Measurements from ENCODE around the gene FMC1. TPM values are rescaled to one million over a fixed set of nuclear protein-coding genes. Genes with fewer than 3 reads are reported as not detected.

Gene FMC1, protein sequence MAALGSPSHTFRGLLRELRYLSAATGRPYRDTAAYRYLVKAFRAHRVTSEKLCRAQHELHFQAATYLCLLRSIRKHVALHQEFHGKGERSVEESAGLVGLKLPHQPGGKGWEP
- 8.4 and 9.6 TPM in 2 replicates for total RNA-seq (ENCODE audit: low replicate concordance)

DNA sequence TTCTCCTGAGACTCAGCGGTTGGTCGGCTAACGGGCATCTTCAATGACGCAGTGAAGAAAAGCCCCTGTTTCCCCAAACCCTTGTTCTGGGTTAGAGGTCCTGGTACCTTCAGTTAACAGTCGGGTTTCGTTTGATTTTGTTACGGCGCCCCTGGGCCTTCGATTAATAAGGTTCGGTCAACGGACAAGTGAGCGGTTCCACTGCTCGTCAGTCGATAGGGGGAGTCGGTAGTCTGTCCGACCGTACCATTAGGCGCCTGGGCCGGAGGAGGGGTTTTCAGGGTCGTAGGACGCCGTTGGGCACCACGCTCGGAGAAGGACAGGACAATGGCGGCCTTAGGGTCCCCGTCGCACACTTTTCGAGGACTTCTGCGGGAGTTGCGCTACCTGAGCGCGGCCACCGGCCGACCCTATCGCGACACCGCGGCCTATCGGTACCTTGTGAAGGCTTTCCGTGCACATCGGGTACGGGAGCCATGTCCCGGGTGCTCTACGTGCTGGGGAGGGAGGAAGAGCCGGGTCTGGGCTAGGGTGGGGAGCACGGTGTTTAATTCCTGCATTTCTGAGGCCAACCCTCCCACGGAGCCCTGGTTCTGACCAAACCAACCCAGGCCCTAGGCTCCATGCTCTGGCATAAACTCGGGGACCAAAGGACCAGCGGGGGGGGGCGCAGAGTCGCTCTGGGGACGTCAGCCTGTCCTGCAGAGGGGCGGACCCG lies at the start of gene FMC1:
TSS of gene FMC1 (plus strand) at position 280 of the 718 bp plus-strand sequence. CDS start at position 328, 48 bp downstream.
- peak; percentile 96 for DNase-seq (ENCODE audit: low read depth)
- H3K4me3 ChIP-seq (ENCODE audit: low read depth, low read length), result peak within 1 kb of the TSS; percentile 95
- TF ChIP-seq, protein P1, sequence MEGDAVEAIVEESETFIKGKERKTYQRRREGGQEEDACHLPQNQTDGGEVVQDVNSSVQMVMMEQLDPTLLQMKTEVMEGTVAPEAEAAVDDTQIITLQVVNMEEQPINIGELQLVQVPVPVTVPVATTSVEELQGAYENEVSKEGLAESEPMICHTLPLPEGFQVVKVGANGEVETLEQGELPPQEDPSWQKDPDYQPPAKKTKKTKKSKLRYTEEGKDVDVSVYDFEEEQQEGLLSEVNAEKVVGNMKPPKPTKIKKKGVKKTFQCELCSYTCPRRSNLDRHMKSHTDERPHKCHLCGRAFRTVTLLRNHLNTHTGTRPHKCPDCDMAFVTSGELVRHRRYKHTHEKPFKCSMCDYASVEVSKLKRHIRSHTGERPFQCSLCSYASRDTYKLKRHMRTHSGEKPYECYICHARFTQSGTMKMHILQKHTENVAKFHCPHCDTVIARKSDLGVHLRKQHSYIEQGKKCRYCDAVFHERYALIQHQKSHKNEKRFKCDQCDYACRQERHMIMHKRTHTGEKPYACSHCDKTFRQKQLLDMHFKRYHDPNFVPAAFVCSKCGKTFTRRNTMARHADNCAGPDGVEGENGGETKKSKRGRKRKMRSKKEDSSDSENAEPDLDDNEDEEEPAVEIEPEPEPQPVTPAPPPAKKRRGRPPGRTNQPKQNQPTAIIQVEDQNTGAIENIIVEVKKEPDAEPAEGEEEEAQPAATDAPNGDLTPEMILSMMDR (IDR thresholded peaks at IDR 0.05; ENCODE audit: insufficient read depth, low read length), result peak; percentile 29

DNA sequence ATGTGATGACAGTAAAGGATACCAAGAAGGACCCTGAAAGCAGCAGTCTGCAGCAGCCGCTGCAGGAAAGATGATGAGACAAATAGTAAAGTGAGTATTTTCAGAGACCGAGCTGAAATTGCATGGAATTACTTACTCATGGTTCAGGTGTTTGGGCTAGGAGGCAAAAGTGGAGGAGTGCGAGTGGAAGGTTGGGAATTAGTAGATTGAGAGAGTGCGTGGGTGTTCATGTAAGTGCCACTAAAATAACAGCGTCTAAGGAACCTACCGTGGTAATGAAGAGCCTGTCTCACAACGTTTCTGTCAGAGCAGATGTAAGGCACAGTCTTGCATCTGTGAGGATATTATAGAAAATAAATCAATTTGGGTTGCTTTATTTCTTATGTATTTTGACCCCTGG lies 48.3 kb upstream of the FMC1 start:
- TF ChIP-seq, protein P1 (IDR thresholded peaks at IDR 0.05; ENCODE audit: insufficient read depth, low read length), result no peak
- H3K4me3 ChIP-seq (ENCODE audit: low read depth, low read length), result no peak overlapping the region
- DNase-seq (ENCODE audit: low read depth), result no peak

DNA sequence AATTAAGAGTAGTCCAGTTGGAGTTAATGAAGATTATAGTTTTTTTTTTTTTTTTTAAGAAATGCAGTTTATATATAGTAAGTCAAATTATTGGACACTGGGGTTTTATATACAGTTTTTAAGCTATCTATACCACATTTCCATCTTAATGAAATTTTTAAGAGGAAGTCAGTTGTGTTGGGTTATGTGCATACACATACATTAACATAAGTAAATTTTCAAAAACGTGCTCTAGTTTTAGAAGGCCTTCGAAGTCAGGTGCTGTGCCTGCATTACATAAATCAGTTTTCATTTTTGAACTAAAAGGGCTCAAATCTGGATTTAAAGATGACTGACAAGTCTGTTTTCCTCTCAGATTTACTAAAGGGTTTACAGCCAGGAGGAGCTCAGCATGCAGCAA lies 47.6 kb upstream of the FMC1 start:
- no peak for DNase-seq (ENCODE audit: low read depth)
- TF ChIP-seq, protein P1 (IDR thresholded peaks at IDR 0.05; ENCODE audit: insufficient read depth, low read length), result no peak
- H3K4me3 ChIP-seq (ENCODE audit: low read depth, low read length), result no peak overlapping the region

DNA sequence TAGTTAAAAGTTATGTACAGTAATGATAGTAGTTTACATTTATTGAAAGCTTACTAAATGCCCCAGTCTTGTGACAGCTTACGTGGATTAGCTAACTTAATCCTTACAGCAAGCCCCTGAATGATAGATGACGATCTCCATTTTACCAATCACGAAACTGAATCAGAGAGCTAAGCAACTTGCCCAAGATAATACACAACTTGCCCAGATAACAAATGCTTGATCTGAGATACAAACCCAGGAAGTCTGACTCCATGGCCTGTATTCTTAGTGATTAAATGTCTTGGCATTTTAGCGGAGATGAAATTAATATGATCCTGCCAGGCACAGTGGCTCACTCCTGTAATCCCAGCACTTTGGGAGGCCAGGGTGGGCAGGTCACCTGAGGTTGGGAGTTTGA lies 46.9 kb upstream of the FMC1 start:
- no peak for DNase-seq (ENCODE audit: low read depth)
- H3K4me3 ChIP-seq (ENCODE audit: low read depth, low read length), result no peak overlapping the region
- TF ChIP-seq, protein P1 (IDR thresholded peaks at IDR 0.05; ENCODE audit: insufficient read depth, low read length), result no peak

DNA sequence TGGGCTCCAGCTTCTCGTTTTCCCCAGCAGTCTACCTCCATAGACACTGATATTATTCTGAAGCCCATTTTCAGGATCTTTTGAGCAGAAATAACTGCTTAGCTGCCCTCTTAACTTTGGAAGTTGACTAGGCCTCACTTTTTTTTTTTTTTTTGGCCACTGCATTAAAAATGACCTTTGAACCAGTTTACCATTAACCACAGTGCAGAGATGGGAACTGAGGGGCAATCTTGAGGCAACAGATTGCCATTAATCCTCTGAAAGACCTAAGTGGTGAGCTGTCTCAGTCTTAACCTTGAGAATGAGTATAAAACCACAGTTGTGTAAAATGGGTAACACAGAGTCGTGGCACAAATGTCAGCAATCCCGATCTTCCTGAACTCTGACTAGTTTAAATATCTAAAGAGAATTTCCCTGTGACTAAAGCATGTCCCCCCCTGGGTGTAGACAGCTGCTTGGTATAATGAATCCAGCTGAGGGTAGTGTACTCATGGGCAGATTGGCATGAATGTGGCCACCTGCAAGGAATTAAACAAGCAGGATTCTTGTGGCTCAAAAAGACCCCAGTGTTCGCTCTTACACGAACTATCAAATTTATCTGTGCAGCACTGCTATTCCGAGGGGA lies 46.1 kb upstream of the FMC1 start:
- TF ChIP-seq, protein P1 (IDR thresholded peaks at IDR 0.05; ENCODE audit: insufficient read depth, low read length), result no peak
- no peak overlapping the region for H3K4me3 ChIP-seq (ENCODE audit: low read depth, low read length)
- DNase-seq (ENCODE audit: low read depth), result no peak

DNA sequence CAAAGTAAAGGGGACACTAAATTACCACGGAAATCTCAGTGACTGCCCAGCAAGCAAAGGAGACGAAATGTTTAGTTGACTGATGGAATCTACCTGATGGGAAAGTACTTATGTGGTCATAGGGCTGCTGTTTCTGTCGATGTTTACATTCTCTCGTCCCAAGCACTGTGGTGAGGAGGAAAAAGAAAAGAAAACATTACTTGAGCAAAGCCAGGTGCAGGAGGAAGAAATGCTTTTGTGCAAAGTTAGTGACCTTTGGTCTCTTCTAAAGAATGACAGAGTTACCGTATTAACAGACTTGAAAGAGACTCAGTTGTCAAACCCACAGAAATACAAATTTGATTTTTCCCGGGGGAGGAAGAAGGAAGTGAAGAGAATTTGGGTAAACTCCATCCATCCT lies 43.3 kb upstream of the FMC1 start:
- H3K4me3 ChIP-seq (ENCODE audit: low read depth, low read length), result no peak overlapping the region
- no peak for DNase-seq (ENCODE audit: low read depth)
- TF ChIP-seq, protein P1 (IDR thresholded peaks at IDR 0.05; ENCODE audit: insufficient read depth, low read length), result no peak
